ENCODE results near the gene ATP11A. TPM values are rescaled to one million over a fixed set of nuclear protein-coding genes. Genes with fewer than 3 reads are reported as not detected.

ATP11A gene
- total RNA-seq, 4 donors from 2014 or later = 23.3 to 35.5 (median 31.1) TPM

GRCh38 chr13:112754281-112755025, 64.6 kb downstream of the ATP11A start:
- TF ChIP-seq POLR2A (IDR thresholded peaks at IDR 0.05) (no peak), CTCF (IDR thresholded peaks at IDR 0.05) (no peak)
- 94% methylated on average over 20 to 27 of the region's 29 CpGs for WGBS, 2 donors
- DNase-seq (ENCODE audit: low spot score in 2 of 2) = no peak
- H3K4me3 ChIP-seq (ENCODE audit: low read depth, poor library complexity, severe bottlenecking) = no peak overlapping the region
- intact Hi-C loops (cut with DNase I; ENCODE audit: low total_unique reads) = no loop called here

- no peak overlapping the region for H3K4me3 ChIP-seq (ENCODE audit: low read depth, poor library complexity, severe bottlenecking)
- intact Hi-C loops (cut with DNase I; ENCODE audit: low total_unique reads) = no loop called here
- WGBS, 2 donors = 93 to 96% methylated on average over 15 of the region's 15 CpGs
- TF ChIP-seq POLR2A (IDR thresholded peaks at IDR 0.05) = no peak
- no peak for DNase-seq (ENCODE audit: low spot score in 2 of 2)
Observed at GRCh38 chr13:112755331-112755730, 65.5 kb downstream of the ATP11A start.

GRCh38 chr13:112756081-112756480, 66.2 kb downstream of the ATP11A start:
- intact Hi-C loops (cut with DNase I; ENCODE audit: low total_unique reads) = no loop called here
- WGBS, 2 donors = 81 to 95% methylated on average over 7 of the region's 7 CpGs
- TF ChIP-seq POLR2A (IDR thresholded peaks at IDR 0.05) = no peak
- TF ChIP-seq CTCF (IDR thresholded peaks at IDR 0.05) = no peak
- no peak for DNase-seq (ENCODE audit: low spot score in 2 of 2)
- no peak overlapping the region for H3K4me3 ChIP-seq (ENCODE audit: low read depth, poor library complexity, severe bottlenecking)

GRCh38 chr13:112756511-112756966, 66.7 kb downstream of the ATP11A start:
- intact Hi-C loops (cut with DNase I; ENCODE audit: low total_unique reads) = no loop called here
- no peak for DNase-seq (ENCODE audit: low spot score in 2 of 2)
- TF ChIP-seq POLR2A (IDR thresholded peaks at IDR 0.05) (no peak), CTCF (IDR thresholded peaks at IDR 0.05) (no peak)
- no peak overlapping the region for H3K4me3 ChIP-seq (ENCODE audit: low read depth, poor library complexity, severe bottlenecking)
- 89 to 93% methylated on average over 20 of the region's 20 CpGs for WGBS, 2 donors

GRCh38 chr13:112756967-112757758, 67.3 kb downstream of the ATP11A start:
- DNase-seq (ENCODE audit: low spot score in 2 of 2) = no peak
- intact Hi-C loops (cut with DNase I; ENCODE audit: low total_unique reads) = no loop called here
- H3K4me3 ChIP-seq (ENCODE audit: low read depth, poor library complexity, severe bottlenecking) = no peak overlapping the region
- 83 to 88% methylated on average over 16 of the region's 16 CpGs for WGBS, 2 donors
- no peak for TF ChIP-seq POLR2A (IDR thresholded peaks at IDR 0.05)
- no peak for TF ChIP-seq CTCF (IDR thresholded peaks at IDR 0.05)

- DNase-seq (ENCODE audit: low spot score in 2 of 2) = no peak
Observed at GRCh38 chr13:112757759-112758086, 67.9 kb downstream of the ATP11A start.

More at GRCh38 chr13:112757759-112758086, 67.9 kb downstream of the ATP11A start:
- intact Hi-C loops (cut with DNase I; ENCODE audit: low total_unique reads) = no loop called here
- 82 to 87% methylated on average over 10 of the region's 10 CpGs for WGBS, 2 donors
- TF ChIP-seq CTCF (IDR thresholded peaks at IDR 0.05) (no peak), POLR2A (IDR thresholded peaks at IDR 0.05) (no peak)
- no peak overlapping the region for H3K4me3 ChIP-seq (ENCODE audit: low read depth, poor library complexity, severe bottlenecking)
